GM15510 (cell line): Measurements from ENCODE around the gene PCDHB1.

ENCODE experiments used
- POLR2A ChIP-seq: IDR thresholded peaks from 3 replicates; pipeline ENCODE4 v1.6.1; 2011; ENCODE audit warnings: borderline replicate concordance; ENCODE audit not compliant: insufficient read length; ENCODE audit errors: extremely low read depth

Gene PCDHB1

GRCh38 chr5:141040093-141040770, 10.9 kb upstream of the PCDHB1 start:
- TF ChIP-seq POLR2A, result no peak

DNA sequence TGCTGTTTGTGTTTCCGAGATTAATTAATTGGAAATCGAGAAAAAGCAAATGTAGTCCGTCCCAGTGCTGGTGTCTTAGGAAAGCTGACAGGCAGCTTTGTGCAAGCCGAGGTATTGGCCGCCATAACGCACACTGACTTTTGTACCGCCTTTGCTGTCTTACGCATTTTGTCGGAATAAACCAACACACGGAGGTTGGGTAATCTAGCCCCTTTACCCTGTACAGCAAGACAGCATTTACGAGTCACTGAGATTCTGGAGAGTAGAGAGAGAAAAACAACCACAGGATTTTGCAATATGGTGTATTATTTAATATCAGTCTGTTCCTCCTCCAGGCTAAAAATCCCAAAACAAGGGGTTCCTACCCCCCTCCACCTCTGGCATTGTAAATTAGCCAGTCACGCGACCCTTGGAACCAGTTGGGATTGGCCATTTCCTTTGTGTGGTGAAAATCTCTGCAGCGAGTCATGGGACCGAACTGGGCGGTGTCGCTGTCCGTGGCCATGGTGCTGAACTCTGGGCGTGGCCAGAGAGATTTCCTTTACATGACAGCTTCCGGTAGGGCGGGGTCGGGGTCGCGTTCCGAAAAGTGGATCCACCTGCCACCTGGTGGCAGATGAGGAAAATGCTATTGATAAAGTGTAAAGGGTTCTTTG, 10.3 kb upstream of the PCDHB1 start:
- TF ChIP-seq POLR2A, result no peak

DNA sequence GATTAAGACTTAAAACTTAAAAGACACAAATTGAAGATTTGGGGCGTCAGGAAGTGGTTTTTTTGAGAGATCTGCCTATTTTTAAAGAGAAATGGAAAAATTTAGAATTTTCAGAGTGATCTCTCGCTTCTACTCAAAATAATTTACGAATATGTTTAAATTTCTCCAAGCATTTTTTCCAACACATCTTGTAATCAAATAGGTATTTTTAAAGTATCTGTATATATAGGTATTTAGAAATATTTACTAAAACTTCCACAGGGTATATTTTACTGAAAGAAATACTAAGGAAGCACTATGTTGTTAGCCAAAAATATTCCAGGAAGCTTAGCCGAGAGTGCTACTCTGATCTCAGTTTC, 9.8 kb upstream of the PCDHB1 start:
- no peak for TF ChIP-seq POLR2A

DNA sequence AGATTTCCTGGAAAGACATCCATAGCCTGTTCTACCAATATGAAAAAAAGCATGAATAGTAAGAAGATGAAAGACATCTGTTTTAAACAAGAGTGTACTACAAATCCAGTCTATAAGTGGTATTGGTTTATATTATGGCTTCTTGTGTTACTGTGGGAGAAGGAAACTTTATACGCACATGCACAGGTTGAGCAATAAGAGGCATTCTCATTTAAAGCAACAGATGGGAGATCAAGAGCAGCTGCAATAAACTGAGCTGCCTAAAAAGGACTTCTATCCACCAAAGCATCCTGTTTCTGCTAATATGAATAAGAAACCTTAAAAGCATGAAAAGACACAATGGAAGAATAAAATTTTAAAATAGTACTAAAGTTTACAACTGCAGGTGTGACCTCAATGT, 8.6 kb upstream of the PCDHB1 start:
- TF ChIP-seq POLR2A, result no peak

- TF ChIP-seq POLR2A, result no peak
Observed at GRCh38 chr5:141051521-141051866, 320 bp downstream of the PCDHB1 start.

- no peak for TF ChIP-seq POLR2A
Observed at GRCh38 chr5:141077826-141078225, 26.7 kb downstream of the PCDHB1 start.

DNA sequence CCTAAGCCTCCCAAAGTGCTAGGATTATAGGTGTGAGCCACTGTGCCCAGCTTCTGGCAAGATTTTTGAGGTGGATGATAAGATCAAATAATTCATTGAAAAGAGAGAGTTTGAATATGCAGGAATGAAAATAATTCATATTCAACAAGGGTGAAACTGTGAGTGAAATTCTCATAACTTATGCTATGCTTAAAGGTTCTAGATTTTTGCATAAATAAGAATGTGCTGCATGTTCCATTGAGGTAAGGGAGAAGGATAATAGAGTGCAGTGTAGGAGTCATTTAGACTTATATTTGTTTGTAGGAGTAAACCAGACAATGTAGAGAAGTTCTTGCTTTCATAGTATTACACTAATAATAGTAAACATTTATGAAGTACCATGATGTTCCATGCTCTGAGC, 31.1 kb downstream of the PCDHB1 start:
- no peak for TF ChIP-seq POLR2A

GRCh38 chr5:141084487-141084989, 33.4 kb downstream of the PCDHB1 start:
- no peak for TF ChIP-seq POLR2A

DNA sequence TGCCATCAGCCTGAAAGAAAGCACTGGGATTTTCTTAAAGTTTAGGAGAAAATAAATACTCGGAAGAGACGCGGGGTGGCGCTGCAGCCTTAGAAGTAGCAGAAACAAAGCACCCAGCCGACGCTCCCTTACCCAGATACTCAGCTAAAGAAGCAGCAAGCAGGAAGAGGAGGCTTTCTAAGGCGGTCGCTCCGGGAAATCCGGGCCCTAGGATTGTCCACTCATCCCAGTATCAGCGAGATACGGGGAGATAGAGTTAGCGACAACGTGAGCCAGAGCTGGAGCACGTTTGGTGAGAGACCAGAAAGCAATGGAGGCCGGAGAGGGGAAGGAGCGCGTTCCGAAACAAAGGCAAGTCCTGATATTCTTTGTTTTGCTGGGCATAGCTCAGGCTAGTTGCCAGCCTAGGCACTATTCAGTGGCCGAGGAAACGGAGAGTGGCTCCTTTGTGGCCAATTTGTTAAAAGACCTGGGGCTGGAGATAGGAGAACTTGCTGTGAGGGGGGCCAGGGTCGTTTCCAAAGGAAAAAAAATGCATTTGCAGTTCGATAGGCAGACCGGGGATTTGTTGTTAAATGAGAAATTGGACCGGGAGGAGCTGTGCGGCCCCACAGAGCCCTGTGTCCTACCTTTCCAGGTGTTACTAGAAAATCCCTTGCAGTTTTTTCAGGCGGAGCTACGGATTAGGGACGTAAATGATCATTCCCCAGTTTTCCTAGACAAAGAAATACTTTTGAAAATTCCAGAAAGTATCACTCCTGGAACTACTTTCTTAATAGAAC, 43.5 kb downstream of the PCDHB1 start, which contains the start of gene PCDHB2:
PCDHB2 (plus strand) TSS at position 135 of the 782 bp plus-strand sequence; CDS start at position 311, 176 bp downstream.
- TF ChIP-seq POLR2A, result no peak

DNA sequence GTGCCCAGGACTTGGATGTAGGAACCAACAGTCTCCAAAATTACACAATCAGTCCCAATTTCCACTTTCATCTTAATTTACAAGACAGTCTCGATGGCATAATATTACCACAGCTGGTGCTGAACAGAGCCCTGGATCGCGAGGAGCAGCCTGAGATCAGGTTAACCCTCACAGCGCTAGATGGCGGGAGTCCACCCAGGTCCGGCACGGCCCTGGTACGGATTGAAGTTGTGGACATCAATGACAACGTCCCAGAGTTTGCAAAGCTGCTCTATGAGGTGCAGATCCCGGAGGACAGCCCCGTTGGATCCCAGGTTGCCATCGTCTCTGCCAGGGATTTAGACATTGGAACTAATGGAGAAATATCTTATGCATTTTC, 44.1 kb downstream of the PCDHB1 start:
- no peak for TF ChIP-seq POLR2A

DNA sequence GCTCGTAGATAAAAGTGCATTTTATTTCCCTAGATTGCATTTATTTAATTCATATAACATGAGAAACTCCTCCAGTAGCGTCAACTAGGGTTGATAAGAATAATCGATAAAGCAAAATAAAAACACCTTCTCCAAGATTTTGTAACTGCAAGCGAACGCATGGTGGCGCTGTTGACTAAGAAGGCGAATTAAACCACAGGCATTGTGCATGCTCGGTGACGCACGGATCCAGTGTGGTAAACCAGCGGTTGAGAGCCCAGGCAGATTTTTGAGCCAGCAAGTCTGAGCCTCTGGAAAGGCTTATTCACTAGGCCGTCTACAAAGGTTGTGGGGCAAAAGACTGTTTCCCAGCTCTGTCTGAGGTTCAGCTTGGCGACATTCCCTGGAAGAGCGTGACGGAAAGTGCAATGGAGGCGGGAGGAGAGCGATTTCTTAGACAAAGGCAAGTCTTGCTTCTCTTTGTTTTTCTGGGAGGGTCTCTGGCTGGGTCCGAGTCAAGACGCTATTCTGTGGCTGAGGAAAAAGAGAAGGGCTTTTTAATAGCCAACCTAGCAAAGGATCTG, 49.1 kb downstream of the PCDHB1 start, which contains the start of gene PCDHB3:
PCDHB3 (plus strand) TSS at position 231 of the 563 bp plus-strand sequence; CDS start at position 408, 177 bp downstream.
- TF ChIP-seq POLR2A, result no peak

- no peak for TF ChIP-seq POLR2A
Observed at GRCh38 chr5:141101059-141101458, 49.9 kb downstream of the PCDHB1 start.

DNA sequence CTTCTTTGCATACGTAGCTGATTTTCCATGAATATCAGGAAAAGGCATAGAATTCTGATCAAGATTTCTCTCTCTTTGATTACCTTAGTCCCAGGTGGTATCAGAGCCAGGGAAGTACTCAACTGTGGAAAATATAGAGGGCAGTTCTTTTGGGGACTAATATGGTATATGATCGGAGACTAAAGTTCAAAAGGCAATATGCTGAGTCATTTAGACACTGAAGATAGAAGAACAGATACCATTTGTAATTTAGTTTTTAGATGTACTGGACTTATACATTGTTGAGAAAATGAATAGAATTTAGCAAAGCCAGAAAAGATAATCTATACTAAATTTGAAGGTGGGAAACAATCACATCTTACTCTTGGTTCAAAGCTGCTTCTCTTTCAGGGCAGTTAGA, 54.2 kb downstream of the PCDHB1 start:
- no peak for TF ChIP-seq POLR2A
